Ovary (tissue), 3 donors: ENCODE measurements around the gene SEC31B.

Experiments
- EP300 ChIP-seq: sonication (generic); formaldehyde crosslinking; IDR thresholded peaks from one replicate; pipeline ENCODE4 v1.6.1; 2017; ENCODE audit warnings: antibody characterized with exemption
- POLR2A ChIP-seq: fragments of 450-650 bp; IDR thresholded peaks from one replicate; pipeline ENCODE4 v1.6.1; 2017; ENCODE audit warnings: antibody characterized with exemption, mild to moderate bottlenecking, moderate library complexity
- TF ChIP-seq, protein P1 (sequence below), 3 donors: fragments of 450-650 bp in 2 of 3; fragments of 200-600 bp in 1 of 3; IDR thresholded peaks; one replicate each; pipeline versions ENCODE4 v1.5.1 to v1.8.0; 2016 to 2022; ENCODE audit warnings: antibody characterized with exemption in 3 of 3, mild to moderate bottlenecking in 1 of 3
- donor health status: DM: no; HTN: no; CAD: no.

DNA sequence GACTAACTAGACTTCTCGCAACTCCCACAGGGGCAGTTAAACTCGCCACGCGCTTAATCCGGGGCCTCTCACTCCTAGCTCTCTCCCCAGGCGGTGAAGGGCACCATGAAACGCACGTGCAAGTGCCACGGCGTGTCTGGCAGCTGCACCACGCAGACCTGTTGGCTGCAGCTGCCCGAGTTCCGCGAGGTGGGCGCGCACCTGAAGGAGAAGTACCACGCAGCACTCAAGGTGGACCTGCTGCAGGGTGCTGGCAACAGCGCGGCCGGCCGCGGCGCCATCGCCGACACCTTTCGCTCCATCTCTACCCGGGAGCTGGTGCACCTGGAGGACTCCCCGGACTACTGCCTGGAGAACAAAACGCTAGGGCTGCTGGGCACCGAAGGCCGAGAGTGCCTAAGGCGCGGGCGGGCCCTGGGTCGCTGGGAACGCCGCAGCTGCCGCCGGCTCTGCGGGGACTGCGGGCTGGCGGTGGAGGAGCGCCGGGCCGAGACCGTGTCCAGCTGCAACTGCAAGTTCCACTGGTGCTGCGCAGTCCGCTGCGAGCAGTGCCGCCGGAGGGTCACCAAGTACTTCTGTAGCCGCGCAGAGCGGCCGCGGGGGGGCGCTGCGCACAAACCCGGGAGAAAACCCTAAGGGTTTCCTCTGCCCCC is 37.4 kb downstream of the SEC31B start:
- TF ChIP-seq, protein P1, sequence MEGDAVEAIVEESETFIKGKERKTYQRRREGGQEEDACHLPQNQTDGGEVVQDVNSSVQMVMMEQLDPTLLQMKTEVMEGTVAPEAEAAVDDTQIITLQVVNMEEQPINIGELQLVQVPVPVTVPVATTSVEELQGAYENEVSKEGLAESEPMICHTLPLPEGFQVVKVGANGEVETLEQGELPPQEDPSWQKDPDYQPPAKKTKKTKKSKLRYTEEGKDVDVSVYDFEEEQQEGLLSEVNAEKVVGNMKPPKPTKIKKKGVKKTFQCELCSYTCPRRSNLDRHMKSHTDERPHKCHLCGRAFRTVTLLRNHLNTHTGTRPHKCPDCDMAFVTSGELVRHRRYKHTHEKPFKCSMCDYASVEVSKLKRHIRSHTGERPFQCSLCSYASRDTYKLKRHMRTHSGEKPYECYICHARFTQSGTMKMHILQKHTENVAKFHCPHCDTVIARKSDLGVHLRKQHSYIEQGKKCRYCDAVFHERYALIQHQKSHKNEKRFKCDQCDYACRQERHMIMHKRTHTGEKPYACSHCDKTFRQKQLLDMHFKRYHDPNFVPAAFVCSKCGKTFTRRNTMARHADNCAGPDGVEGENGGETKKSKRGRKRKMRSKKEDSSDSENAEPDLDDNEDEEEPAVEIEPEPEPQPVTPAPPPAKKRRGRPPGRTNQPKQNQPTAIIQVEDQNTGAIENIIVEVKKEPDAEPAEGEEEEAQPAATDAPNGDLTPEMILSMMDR (IDR thresholded peaks at IDR 0.05) = peak; percentile 41 to 50 (median 49)
- TF ChIP-seq POLR2A = no peak
- TF ChIP-seq EP300 = no peak
